Stimulated activated CD4-positive, alpha-beta T cell treated with anti-CD3 and anti-CD28 coated beads, Interleukin-4, amount 100 ng/mL, for 1 hour (primary cell): Measurements from ENCODE around the gene JPH3.
"Not testable (repeated sequence)": the region's sequence is repeated elsewhere in the genome, so short reads cannot be mapped to it uniquely, and the experiment has no call there.

Source experiments
- DNase-seq: peaks from one replicate; pipeline ENCODE4 v3.0.0-alpha.2; 2020

Gene JPH3

DNA sequence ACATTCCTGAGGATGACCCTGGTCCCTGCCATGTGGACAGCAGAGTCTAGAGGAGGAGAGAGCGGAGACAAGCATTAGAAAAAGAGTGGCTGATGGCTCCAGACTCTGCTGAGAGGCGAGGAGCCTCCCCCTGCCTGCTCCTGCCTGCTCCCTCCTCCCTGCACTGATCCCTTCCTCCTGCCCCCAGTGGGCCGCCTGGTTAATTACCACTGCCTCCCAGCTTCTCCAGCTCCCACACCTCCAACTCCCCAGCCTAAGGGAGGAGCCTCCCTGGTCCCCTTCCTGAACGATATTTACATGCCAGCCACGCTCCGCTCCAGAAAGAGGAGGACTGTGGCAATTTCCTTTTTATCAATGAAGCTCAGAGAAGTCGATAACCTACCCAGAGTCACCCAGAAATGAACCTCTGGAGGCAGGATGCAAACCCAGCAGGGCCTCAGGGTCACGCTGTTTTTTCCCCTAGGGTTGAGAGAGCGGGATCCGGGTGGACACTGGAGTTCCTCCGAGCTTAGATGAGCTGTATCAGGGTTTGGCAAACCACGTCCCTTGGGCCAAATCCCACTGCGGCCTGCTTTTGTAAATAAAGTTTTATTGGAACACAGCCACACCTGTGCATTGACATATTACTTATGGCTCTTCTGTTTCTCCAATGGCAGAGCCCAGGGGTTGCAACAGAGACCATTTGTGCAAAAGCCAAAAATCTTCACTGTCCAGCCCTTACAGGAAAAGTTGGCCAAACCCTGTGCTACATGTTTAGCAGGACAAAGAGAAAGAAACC is 27.1 kb upstream of the JPH3 start:
- DNase-seq: no peak

DNA sequence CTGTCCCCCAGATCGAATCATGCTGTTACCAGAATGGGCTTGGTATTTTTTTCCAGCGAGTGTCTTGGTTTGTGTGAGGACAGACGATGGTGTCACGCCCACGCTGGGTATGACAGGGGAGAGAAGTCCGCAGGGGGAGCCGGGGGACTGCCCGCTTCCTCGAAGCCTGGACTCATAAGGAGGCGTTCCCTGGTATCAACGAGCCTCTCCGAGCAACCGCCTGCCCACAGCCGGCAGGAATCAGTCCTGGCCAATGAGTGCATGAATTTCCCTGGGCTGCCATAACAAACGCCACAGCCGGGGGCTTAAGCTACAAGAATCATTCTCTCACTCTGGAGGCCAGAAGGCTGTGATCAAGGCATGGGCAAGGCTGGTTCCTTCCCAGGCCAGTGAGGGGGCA is 26.1 kb upstream of the JPH3 start:
- DNase-seq: no peak

DNA sequence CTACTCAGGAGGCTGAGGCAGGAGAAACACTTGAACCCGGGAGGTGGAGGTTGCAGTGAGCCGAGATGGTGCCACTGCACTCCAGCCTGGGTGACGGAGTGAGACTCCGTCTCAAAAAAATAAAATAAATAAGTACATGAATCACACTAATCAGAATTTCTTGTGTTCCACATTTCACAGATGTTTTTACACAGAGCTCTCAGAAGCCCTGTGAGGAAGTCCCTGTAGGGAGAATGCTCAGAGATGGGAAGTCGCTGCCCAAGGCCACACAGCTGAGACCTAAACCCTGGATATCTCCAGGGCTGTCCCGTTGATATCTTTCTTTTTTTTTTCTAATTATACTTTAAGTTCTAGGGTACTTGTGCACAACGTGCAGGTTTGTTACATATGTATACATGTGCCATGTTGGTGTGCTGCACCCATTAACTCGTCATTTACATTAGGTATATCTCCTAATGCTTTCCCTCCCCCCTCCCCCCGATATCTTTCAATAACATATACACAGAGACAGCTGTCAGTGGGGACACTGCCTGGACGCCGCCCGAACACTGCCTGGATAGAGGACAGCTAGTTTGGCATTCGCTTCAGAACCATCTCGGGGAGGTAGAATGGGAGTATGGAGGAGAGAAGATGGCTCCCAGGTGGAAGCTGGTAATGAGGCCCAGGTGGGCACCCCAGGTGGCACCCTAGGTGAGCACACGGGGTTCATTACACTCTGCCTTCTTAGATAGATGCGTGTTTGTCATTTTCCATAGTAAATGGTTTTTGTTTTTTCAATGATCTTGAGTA is 24.0 kb upstream of the JPH3 start:
- not testable (repeated sequence) for DNase-seq

DNA sequence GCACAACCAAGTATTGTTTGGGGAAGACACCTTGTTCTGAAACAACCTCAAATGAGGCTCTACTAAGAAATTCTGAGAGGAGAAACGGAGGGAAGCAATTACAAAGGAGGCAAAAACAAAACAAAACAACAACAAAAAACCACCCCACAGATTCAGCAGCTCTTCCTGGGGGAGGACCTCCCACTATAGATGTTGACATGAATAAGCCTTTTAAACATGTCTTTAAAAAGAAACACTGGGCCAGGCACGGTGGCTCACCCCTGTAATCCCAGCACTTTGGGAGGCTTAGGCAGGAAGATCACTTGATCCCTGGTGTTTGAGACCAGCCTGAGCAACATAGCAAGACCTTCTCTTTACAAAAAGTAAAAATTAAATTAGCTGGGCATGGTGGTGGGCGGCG is 22.6 kb upstream of the JPH3 start:
- DNase-seq: no peak

DNA sequence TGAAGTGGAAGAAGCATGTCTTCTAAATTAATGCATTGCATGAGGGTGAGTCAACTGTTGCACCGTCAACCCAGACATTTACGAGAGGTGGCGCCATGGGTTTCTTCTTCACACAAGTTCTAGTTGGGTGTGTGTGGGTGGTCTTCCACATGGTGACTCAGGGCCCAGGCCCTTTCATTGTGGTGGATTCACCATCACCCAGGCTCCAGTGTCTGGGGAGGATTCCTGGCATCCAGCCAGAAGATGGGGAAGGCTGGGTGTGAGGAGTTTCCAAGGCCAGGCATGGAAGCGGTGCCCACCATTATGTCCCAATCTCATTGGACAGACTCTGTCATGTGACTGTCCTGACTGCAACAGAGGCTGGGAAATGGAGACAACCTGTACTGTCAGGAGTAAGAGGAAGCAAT is 21.4 kb upstream of the JPH3 start:
- DNase-seq: no peak

DNA sequence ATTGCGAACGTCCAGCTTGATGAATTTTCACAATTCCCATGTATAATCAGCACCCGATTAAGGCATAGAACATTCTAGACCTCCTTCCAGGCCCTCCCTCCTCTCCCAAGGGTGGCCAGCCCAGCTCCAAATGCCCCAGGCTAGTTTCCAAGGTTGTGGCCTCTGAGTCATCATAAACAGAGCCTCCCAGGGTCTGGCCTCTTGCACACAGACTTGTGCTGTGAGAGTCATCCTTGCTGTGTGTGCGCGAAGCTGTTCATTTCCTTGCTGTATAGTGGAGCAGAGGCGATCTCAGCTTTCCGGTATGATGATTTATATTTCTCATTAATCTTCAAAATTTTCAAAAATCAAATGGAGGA is 20.5 kb upstream of the JPH3 start:
- no peak for DNase-seq

DNA sequence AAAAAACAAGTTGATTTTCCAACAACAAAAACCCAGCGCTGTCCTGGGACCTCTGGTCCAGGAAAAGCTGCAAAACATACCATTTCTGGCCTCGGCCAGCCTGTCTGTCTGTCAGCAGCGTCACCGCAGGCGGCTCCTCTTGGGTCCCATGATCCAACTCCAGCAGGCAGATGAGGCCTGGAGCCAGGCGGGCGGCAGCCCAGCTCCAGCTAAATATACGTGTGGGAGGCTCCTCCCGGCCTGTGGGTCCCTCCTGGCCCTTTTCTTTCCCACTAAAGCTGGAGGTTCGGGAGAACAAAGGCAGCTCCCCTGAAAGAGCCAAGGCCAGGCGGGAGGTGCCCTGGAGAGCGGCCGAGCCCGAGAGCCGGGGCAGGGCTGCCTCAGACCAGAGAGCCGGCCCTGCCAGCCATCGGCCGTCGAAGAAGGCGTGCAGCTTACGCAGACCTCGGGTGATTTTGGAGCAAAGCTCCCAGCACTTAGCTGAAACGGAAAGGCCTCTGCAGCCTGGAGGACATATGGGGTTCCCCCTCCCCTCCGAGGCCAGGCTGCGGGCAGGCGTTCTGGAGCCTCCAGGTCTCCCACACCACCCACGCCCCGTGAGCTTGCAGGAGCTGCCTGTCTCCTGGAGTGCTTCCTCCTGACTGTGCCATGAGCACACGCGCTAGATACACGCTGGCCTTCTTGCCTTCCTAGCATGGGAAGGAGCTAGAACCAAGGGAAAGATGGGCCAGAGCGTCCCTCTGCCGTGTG is 19.9 kb upstream of the JPH3 start:
- DNase-seq: no peak

DNA sequence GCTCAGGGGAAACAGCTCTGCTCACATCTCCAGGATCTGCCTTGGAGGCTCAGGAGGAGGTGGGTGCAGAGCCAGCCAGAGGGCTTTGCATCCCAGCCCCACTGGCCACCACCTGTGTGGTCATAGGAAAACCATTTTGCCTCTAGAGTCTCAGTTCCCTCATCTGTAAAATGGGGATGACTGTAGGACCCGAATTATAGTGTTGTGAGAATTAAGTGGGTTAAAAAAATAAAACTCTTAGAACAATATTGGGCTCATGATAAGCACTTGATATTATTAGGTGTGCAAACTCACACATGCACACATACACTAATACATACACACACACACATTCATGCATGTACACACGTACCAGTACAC is 19.4 kb upstream of the JPH3 start:
- no peak for DNase-seq

DNA sequence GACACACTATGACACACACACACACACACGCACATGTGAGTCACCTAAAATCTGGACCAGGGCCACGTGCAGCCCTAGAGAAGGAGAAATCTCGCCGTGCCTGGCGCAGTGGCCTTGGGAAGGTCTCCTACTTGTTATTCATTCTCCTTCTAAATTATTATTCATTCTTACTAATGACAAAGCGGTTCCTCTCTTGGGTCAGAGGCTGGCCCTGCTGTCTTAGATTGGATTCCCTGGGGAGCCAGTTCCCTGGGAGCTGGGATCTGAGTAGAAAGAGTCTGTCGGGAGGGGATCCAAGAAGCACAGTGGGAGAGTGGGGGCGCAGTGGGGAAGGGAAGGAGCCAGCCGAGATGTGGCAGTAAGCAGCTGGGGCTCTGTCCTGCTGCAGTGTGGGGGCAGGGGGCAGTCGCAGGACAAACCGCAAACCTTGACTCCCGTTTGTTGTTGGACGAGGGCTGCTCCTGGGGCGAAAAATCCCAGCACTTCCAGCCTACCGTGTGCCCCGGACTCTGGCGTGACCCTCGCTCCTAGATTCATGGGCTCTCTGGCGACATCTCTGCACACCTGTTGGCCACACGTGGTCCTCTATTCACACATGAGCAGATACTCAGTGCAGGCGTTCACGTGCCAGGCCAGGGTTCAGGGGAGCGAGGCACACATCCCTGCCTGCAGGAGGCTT is 18.7 kb upstream of the JPH3 start:
- DNase-seq: no peak

DNA sequence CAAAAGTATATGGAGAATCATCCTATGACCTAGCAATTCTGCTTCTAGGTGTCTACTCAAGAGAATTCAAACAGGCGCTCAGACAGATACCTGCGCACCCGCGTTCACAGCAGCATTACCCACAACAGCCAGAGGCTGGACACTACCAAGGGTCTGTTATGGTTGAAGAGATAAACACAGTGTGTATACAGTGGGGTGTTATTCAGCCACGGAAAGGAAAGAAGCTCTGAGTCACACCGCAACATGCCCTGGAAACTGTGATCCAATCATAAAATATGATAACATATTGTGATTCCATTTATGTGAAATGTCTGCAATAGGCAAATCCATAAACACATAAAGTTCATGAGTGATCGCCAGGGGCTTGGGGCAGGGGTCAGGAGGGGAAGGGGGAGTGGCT is 18.0 kb upstream of the JPH3 start:
- DNase-seq: no peak

DNA sequence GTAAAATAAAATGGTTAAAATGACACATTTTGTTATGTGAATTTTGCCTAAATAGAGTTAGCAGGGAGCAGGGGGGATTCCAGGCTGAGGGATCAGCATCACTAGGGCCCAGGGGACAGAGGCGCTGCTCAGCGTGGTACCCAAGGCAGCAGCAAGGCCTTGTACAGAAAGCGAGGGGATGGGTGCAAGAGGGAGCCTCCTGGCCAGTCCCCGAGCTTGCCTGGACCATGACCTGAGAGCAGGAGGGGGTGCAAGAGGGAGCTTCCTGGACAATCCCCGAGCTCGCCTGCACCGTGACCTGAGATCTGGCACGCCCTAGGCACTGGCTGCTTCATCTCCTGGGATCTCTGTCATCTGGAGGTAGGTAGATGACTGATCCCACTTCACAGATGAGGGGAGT is 17.3 kb upstream of the JPH3 start:
- no peak for DNase-seq

DNA sequence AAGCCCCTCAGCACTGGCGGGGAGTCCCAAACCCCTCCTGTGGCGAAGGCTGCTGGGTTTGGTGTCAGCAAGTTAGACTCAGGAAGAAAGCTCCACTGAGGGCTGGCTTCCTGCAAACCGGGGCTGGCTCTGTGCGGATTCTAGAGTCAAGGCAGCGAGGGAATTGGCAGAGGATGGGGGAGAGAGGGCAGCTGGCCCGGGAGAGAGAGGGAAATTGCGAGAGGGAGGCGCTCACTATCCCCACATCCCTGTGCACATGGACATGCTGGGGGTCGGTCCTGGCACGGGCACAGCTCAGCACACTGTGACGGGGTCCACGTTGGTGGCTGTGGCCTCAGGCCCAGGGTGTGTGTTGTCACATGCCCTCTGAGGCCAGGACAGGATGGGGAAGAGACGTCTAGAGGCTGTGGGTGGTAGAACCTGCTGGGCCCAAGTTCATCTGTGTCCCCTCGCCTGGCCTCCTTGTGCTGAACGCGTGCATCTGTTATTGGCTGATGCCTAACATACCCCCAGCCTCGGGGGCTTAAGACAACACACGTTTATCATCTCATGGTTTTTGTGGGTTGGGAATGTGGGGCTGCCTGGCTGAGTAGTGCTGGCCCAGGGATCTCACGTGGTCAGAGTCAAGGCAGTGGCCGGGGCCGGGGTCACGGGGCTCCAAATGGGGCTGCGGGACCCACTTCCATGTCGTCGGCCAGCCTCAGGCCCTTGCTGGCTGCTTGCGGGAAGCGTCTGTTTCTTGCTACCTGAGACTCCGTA is 16.7 kb upstream of the JPH3 start:
- no peak for DNase-seq

DNA sequence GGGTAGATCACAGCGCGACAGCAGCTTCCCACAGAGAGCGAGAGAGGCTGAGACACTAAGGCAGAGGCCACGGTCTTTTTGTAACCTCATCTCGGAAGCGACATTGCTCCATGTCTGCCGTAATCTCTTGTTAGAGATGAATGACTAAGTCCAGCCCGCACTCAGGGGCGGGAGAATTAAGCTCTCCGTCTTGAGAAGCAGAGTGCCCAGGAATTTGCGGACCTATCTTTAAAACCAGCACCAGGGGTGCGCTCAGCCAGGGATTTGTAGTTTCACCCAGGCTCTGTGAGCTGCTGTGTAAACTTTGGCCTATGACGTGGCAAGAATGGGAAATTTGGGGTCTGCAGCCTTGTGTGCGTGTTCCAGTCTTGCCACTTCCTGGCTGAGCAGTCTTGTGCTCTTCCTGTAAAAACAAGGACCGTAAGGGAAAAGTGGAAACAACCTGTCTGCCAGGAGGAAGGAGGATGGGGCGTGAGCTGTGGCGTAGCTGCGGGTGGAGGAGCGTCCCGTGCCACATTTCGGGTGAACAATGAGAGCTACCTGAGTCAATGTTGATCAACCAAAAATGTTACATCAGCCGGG is 16.0 kb upstream of the JPH3 start:
- no peak for DNase-seq

DNA sequence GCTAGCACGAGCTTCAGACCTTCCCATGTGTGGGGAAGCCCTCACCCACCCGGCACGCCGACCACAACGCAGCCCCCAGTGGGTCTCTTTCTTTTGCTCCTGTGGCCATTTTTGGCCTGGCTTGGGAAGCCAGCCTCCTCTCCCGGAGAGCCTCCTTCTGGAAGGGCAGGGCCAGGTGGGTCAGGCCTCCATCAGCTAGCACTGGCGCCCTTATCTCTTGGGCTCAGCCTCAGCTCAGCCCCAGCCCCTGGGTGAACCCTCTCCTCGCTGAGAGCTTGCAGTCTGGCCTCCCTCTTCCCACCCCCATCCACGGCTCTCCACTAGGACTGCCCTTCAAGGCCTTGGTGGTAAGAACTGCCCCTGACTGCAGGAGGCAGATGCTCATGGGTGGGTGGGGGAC is 14.7 kb upstream of the JPH3 start:
- no peak for DNase-seq

DNA sequence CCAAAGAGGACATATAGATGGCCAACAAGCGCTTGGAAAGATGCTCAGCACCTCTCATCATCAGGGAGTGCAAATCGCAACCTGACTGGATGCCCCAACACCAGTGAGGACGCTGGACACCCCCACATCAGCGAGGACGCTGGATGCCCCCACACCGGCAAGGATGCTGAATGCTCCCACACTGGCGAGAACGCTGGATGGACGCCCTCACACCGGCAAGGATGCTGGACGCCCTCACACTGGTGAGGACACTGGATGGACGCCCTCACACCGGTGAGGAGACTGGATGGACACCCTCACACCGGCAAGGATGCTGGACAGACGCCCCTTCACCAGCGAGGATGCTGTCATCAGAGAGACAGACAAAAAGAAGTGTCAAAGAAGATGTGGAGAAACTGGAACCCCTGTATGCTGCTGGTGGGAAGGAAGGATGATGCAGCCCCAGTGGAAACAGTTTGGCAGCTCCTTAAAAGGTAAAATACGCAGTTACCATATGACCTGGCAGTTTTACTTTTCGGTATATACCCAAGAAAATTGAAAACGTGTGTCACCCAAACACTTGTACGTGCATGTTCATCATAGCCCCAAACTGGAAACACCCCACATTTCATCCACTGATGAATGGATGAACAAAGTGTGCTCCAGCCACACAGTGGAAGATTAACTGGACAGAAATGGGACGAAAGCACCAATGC is 10.1 kb upstream of the JPH3 start:
- DNase-seq: no peak

DNA sequence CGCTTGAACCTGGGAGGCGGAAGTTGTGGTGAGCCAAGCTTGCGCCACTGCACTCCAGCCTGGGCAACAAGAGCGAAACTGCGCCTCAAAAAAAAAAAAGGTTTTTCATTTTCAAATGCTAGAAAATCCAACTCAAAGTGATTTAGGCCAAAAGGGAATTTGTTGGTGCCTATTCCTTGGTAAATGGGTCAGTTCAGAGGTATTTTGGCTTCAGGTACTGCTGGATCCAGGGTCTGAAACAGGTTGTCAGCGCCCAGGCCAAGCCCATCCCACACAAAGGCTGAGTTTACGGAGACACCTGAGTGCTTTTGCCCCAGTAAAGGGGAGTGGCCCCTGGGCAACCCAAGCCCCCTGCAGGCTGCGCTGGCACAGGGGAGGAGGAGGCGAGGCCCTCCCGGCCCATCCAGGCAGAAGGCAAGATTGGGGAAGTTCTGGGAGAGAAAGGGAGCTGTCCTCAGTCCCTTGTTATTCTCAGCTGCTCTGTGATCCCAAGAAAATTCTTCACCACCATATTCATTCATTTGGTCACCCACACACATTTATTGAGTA is 8.5 kb upstream of the JPH3 start:
- no peak for DNase-seq

DNA sequence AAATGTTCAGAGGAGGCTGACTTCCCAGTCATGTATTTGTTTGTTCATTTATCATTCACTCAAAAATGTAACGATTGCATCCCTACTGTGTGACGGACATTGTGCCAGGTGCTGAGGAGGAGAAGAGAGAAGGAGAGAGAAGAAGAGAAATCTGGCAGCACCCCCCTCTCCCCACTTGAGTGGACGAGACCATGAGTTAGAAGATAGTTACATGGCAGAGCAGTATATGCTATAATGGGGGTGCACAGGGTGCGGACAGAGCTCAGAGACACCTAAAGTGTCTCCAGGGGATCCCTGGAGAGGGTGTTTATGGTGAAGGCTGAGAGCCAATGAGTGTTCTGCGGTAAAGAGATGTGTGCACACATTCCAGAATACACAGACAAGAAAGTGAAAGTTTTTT is 6.6 kb upstream of the JPH3 start:
- no peak for DNase-seq

DNA sequence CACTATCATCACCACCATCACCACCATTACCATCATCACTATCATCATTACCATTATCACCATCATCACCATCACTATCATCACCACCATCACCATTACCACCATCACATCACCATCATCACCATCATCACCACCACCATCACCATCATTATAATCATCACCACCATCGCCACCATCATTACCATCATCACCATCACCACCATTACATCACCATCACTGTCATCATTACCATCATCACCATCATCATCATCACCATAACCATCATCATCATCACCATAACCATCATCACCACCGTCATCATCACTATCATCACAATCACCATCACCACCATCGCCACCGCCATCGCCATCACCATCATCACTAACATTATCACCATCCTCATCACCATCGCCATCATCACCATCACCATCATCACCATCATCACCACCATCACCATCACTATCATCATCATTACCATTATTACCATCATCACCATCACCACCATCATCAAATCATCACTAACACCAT is 4.9 kb upstream of the JPH3 start:
- no peak for DNase-seq

DNA sequence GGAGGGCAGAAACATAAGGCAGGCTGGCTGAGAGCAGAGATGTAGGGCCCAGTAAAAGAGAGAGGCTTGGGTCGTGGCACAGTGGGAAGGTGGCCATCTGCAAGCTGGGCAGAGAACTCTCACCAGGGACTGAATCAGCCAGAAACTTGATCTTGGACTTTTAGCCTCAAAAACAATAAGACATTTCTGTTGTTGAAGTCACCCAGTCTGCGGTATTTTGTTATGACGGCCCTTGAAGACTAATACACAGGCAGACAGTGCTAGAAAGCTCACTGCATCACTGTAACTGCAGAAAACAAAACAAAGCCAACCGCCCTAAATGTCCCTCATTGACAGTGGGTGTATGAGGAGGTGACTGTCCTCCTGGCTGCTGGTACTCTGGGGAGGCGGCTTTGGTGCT is 3.9 kb upstream of the JPH3 start:
- no peak for DNase-seq

DNA sequence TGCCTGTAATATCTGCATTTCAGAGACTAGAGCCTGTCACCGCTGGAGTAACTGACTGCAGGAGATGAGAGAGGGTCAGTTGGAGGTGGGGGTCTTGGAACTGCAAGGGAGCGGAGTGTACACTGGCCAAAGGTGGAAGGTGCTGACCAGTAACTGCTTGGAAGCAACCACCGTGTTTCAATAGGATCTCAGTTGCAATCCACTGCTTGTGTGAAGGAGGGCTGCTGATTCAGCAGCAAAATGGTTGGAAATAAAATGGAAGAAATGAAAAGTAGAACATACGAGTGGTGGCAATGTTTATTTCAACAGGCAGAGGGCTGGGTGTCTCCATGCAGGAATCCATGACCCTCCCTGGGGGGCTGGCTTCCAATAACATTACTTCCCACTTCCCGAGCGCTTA is 2.1 kb upstream of the JPH3 start:
- DNase-seq: no peak

DNA sequence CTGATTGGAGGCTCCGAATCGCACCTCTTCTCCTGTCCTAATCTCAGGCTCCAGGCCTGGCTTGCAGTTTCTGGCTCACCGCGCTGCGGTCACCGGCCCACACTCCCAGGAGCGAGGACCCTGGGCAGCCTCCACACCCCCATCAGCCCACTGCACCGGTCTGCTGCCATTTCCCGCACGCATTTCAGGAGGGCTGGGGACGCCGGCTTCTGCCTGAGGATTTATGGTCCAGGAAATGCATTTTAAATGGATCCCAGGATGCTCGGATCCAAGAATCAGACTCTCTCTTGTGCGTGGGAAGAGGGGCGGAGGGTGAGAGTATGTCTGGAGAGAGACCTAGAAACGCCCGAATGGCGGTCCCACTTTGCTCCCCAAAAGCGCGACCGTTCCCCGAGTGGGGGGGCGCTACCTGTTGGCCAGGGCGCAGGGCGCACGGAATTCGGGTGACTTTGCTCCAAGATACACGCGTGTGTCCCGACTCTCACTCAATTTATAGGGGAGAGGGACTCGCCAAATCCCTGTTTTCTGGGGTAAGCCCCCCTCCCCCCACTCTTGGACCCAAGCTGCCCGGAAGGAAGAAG is 817 bp upstream of the JPH3 start:
- DNase-seq: no peak
